Nephron progenitor cell (in vitro differentiated cells): Measurements from ENCODE around the gene RXFP4.
A peak's percentile ranks its signal among the peaks of the same experiment; 100 is the strongest.

Experiments used
- DNase-seq: peaks from one replicate; pipeline ENCODE4 v3.0.0; 2021
- H3K27ac Mint-ChIP-seq: 2 replicates; pipeline ENCODE4 v1.8.0; 2021; ENCODE audit warnings: mild to moderate bottlenecking, moderate library complexity, mixed read lengths
- H3K27me3 Mint-ChIP-seq: 2 replicates; pipeline ENCODE4 v1.8.0; 2021; ENCODE audit warnings: mild to moderate bottlenecking, low read depth, mixed read lengths; ENCODE audit not compliant: poor library complexity
- H3K36me3 Mint-ChIP-seq: 2 replicates; pipeline ENCODE4 v1.8.0; 2021; ENCODE audit warnings: low read depth, mixed read lengths
- H3K4me1 Mint-ChIP-seq: 2 replicates; pipeline ENCODE4 v1.8.0; 2021; ENCODE audit warnings: mixed read lengths
- H3K4me3 Mint-ChIP-seq: 2 replicates; pipeline ENCODE4 v1.8.0; 2021; ENCODE audit warnings: mild to moderate bottlenecking, moderate library complexity, mixed read lengths
- H3K9me3 Mint-ChIP-seq: 2 replicates; pipeline ENCODE4 v1.8.0; 2021; ENCODE audit warnings: mild to moderate bottlenecking, moderate library complexity, mixed read lengths
- CTCF ChIP-seq: fragments of 200-600 bp; sonication (generic); IDR thresholded peaks from 2 replicates; pipeline ENCODE4 v1.5.0; 2021; ENCODE audit warnings: antibody characterized with exemption

Gene RXFP4

GRCh38 chr1:155957411-155957915, 16.0 kb downstream of the RXFP4 start:
- Mint-ChIP-seq H3K4me1 (peaks cover 24% of the 10 kb centered on the region), H3K27me3 (peaks cover 2% of the 10 kb centered on the region), H3K4me3 (no peak overlapping the region), H3K27ac (no peak overlapping the region), H3K36me3 (peaks cover 69% of the 10 kb centered on the region), H3K9me3 (no peaks in the 10 kb centered on the region)
- no peak for DNase-seq
- no peak for TF ChIP-seq CTCF

- Mint-ChIP-seq H3K4me1 (peaks cover 26% of the 10 kb centered on the region), H3K27ac (peak overlapping the region; percentile 96), H3K4me3 (no peak overlapping the region), H3K27me3 (no peaks in the 10 kb centered on the region), H3K36me3 (peaks cover 63% of the 10 kb centered on the region), H3K9me3 (no peaks in the 10 kb centered on the region)
- DNase-seq = no peak
- TF ChIP-seq CTCF = no peak
Measured at GRCh38 chr1:155960081-155960745, 18.8 kb downstream of the RXFP4 start.

- no peak for TF ChIP-seq CTCF
- H3K4me1 Mint-ChIP-seq = peaks cover 43% of the 10 kb centered on the region
- no peaks in the 10 kb centered on the region for H3K27me3 Mint-ChIP-seq
- peak overlapping the region; percentile 96 for H3K27ac Mint-ChIP-seq
- no peaks in the 10 kb centered on the region for H3K9me3 Mint-ChIP-seq
- DNase-seq = no peak
- no peak overlapping the region for H3K4me3 Mint-ChIP-seq
- H3K36me3 Mint-ChIP-seq = peaks cover 59% of the 10 kb centered on the region
Measured at GRCh38 chr1:155961937-155962336, 20.5 kb downstream of the RXFP4 start.

- H3K4me1 Mint-ChIP-seq = peaks cover 51% of the 10 kb centered on the region
- H3K27ac Mint-ChIP-seq = peak overlapping the region; percentile 16
- DNase-seq = no peak
- TF ChIP-seq CTCF = no peak
- no peak overlapping the region for H3K4me3 Mint-ChIP-seq
- H3K27me3 Mint-ChIP-seq = no peaks in the 10 kb centered on the region
- no peaks in the 10 kb centered on the region for H3K9me3 Mint-ChIP-seq
- H3K36me3 Mint-ChIP-seq = peaks cover 51% of the 10 kb centered on the region
Measured at GRCh38 chr1:155962599-155963211, 21.3 kb downstream of the RXFP4 start.

- H3K4me1 Mint-ChIP-seq = peaks cover 66% of the 10 kb centered on the region
- H3K9me3 Mint-ChIP-seq = no peaks in the 10 kb centered on the region
- peaks cover 48% of the 10 kb centered on the region for H3K36me3 Mint-ChIP-seq
- H3K27me3 Mint-ChIP-seq = no peaks in the 10 kb centered on the region
- peak overlapping the region; percentile 97 for H3K27ac Mint-ChIP-seq
- no peak for TF ChIP-seq CTCF
- DNase-seq = no peak
- H3K4me3 Mint-ChIP-seq = no peak overlapping the region
Measured at GRCh38 chr1:155964193-155964592, 22.8 kb downstream of the RXFP4 start.
